ENCODE measurements around the gene CHSY3.
A peak's percentile ranks its signal among the peaks of the same experiment; 100 is the strongest.

Gene CHSY3

DNA sequence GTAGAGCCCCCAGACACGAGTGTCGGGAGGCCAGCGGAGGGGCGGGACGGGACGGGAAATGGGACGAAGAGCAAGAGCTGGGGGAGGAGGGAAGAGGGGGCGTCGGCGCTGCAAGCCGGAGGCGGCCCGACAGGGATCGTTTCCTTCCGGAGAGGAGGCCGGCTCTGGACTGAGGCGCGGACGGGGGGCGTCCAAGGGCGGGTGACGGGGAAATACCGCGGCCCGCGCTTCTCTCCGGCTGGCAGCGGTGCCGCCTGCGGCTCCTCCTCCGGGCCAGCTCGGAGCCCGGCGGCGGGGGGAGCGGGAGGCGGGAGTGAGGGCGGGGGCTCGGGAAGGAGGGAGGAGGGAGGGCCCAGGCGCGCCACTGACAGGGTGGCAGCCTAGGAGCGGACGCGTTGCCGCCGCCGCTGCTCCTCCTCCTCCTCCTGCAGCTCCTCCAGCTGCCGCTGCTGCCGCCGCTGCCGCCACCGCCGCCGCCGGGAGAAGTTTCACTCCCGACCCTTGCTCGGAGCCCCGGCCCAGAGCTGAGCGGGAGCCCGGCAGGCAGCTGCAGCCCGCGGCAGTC lies at the start of gene CHSY3:
Gene CHSY3 (plus strand): TSS at position 364 of the 565 bp plus-strand sequence.
- TF ChIP-seq, protein P1, sequence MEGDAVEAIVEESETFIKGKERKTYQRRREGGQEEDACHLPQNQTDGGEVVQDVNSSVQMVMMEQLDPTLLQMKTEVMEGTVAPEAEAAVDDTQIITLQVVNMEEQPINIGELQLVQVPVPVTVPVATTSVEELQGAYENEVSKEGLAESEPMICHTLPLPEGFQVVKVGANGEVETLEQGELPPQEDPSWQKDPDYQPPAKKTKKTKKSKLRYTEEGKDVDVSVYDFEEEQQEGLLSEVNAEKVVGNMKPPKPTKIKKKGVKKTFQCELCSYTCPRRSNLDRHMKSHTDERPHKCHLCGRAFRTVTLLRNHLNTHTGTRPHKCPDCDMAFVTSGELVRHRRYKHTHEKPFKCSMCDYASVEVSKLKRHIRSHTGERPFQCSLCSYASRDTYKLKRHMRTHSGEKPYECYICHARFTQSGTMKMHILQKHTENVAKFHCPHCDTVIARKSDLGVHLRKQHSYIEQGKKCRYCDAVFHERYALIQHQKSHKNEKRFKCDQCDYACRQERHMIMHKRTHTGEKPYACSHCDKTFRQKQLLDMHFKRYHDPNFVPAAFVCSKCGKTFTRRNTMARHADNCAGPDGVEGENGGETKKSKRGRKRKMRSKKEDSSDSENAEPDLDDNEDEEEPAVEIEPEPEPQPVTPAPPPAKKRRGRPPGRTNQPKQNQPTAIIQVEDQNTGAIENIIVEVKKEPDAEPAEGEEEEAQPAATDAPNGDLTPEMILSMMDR (conservative IDR thresholded peaks at IDR 0.05; ENCODE audit: low read depth, low read length): no peak
- H3K4me3 ChIP-seq (ENCODE audit: low read length): peak within 1 kb of the TSS; percentile 65
- no peak for DNase-seq (ENCODE audit: low read depth)

DNA sequence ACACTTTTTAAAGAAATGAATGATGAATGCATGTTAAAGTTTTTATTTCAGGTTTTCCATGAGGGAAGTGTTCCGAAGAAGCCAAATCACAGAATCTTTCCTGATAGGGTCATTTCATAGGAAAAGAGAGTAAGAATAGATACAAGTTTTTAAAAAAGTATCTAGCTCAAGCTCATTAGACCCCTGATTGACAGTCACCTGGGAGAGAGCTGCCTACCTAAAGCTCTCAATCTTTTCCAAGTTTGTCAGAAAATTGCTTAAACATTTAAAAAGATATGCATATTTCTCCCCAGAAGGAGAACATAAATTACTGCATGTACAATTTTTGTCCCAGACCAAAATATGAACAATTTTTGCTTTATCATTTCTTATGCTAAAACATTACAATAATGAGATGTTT lies 47.9 kb upstream of the CHSY3 start:
- TF ChIP-seq, protein P1 (conservative IDR thresholded peaks at IDR 0.05; ENCODE audit: low read depth, low read length): no peak
- no peak overlapping the region for H3K4me3 ChIP-seq (ENCODE audit: low read length)

DNA sequence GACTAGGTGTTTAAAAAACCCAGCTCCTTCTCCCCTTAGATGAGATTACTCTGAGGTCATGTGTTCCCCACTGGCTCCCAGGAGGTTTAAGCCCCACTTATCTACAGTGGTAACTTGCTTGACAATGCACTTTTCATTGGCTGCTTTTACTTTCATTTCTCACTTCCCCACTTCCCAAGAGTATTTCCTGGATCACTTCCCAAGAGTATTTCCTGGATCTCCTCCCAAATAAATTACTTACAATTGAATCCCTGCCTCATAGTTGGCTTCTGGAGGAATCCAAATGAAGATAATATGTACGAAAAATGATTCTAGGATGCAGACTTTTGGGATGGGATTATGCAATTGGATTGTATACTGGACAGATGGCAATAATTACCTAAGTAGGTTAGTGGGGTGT lies 47.1 kb upstream of the CHSY3 start:
- no peak for DNase-seq (ENCODE audit: low read depth)
- no peak overlapping the region for H3K4me3 ChIP-seq (ENCODE audit: low read length)

More for the DNA sequence above, 47.9 kb upstream of the CHSY3 start:
- DNase-seq (ENCODE audit: low read depth): no peak

DNA sequence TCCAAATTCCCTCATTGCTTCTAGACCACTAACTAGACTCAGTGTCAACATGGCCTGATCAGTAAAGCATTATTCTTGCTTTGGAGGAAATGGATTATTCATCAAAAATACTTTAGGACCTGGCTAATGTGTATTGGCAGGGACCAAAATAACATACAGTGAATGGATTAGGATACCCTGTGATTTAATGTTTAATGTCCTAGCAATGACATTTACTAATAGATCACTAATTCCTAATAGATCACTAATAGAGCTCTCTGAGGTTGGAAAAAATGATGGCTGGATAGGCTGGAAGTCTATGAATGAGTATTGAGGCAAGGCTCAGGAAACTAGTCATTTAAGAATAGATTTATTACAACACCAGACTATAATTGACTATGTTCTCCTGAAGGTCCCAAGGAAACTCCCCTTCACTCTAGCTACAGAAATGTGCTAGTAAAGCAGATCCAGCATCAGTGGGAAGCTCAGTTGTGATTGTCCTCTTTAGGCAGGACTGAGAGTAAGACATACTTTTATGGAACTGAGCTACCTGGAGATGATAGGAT lies 46.1 kb upstream of the CHSY3 start:
- no peak for DNase-seq (ENCODE audit: low read depth)
- H3K4me3 ChIP-seq (ENCODE audit: low read length): no peak overlapping the region
- TF ChIP-seq, protein P1 (conservative IDR thresholded peaks at IDR 0.05; ENCODE audit: low read depth, low read length): no peak

More for the DNA sequence above, 47.1 kb upstream of the CHSY3 start:
- TF ChIP-seq, protein P1 (conservative IDR thresholded peaks at IDR 0.05; ENCODE audit: low read depth, low read length): no peak

DNA sequence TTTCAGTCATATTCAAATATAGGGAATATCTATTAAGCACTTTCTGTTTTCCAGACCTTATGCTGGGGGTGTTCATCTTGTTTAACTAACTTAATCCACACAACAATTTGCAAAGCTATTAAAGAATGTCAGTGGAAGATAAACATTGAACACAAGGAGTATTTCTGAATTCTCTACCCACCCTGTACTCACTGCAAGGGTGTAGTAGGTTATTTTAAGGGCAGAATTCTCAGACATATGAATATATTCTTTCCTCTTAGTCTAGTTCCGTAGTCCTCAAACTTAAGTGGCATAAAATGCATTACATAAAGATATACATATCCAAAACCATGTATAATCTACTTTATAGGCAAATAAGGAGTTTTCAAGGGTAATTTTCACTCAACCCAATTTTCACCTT lies 19.9 kb upstream of the CHSY3 start:
- no peak overlapping the region for H3K4me3 ChIP-seq (ENCODE audit: low read length)
- TF ChIP-seq, protein P1 (conservative IDR thresholded peaks at IDR 0.05; ENCODE audit: low read depth, low read length): no peak
- DNase-seq (ENCODE audit: low read depth): no peak

DNA sequence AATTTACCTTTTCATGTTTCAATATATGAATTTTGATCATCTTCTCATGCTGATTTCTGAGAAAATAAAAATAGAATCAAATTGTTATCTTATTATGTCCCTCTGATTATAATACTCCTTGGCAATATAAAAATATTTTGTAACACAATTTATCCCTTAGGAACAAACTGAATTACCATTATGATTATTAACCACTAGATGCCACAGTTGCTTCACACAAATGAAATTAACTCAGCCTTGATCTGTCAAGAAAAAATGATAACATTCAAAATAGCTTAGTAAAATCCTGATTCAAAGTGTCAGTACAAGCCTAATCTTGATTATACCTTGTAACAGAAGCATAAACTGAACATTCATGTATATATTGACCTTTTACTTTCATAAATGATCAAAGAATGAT lies 4.8 kb upstream of the CHSY3 start:
- H3K4me3 ChIP-seq (ENCODE audit: low read length): no peak overlapping the region
- DNase-seq (ENCODE audit: low read depth): no peak
- TF ChIP-seq, protein P1 (conservative IDR thresholded peaks at IDR 0.05; ENCODE audit: low read depth, low read length): peak; percentile 32

DNA sequence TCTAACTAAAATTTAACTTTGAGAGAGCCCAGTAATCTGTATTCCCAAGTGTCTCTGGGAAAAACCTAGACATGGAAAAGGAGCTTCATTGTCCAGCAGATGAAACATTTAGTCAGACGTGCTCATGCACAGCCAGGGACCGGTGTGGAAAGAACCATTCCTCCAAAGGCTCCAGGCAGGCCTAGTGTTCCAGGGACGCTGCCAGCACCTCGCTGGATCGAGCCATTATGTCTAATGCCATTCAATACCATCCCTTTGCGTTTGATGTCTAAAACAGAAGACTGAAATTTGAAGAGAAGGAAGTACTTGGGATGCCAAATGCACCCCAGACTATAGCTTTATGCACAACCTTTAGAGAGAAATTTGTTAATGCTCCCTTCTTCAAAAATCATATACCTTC lies 1.4 kb upstream of the CHSY3 start:
- DNase-seq (ENCODE audit: low read depth): no peak
- TF ChIP-seq, protein P1 (conservative IDR thresholded peaks at IDR 0.05; ENCODE audit: low read depth, low read length): no peak
- no peak overlapping the region for H3K4me3 ChIP-seq (ENCODE audit: low read length)
